Measurements from ENCODE around the gene DAW1. TPM values are rescaled to one million over a fixed set of nuclear protein-coding genes. Genes with fewer than 3 reads are reported as not detected.

Gene DAW1
- polyA plus RNA-seq, 1 of the 3 experiments (the other 2 are of a cell fraction), result 1.2 TPM

- TF ChIP-seq JUND (IDR thresholded peaks at IDR 0.05) (peak; percentile 93), TAF1 (IDR thresholded peaks at IDR 0.05; ENCODE audit: borderline replicate concordance, low read depth, low read length) (no peak), TEAD4 (IDR thresholded peaks at IDR 0.05; ENCODE audit: borderline replicate concordance, insufficient read depth) (peak; percentile 63; the same call in 1 of the 2 replicates), NFIC (IDR thresholded peaks at IDR 0.05; ENCODE audit: borderline replicate concordance) (peak; percentile 33; the same call in 1 of the 2 replicates), YY1 (IDR thresholded peaks at IDR 0.05; ENCODE audit: low read depth) (0 out of 2 replicates have a peak, but pooled peaks have one; percentile 19), RXRA (IDR thresholded peaks at IDR 0.05; ENCODE audit: borderline replicate concordance, low read depth) (no peak; the same call in 1 of the 2 replicates), FOSL2 (IDR thresholded peaks at IDR 0.05; ENCODE audit: borderline replicate concordance, low read depth) (peak; percentile 96), EP300 (IDR thresholded peaks at IDR 0.05; ENCODE audit: borderline replicate concordance in 1 of 2, low read depth in 1 of 2, low read length in 1 of 2) (peak in 1 of 2 experiments; percentile 80; a peak in 2 of 4 replicates)
Measured at GRCh38 chr2:227862741-227863588, 8.5 kb upstream of the DAW1 start (continued).

GRCh38 chr2:227864161-227864756 is 7.2 kb upstream of the DAW1 start:
- Histone ChIP-seq H3K36me3 (replicated peaks in 1 of 2; ENCODE audit: control insufficient read depth in 1 of 2, insufficient read depth in 2 of 2, low read length in 1 of 2) (no peaks in the 10 kb centered on the region), H3K79me2 (ENCODE audit: insufficient read depth) (no peaks in the 10 kb centered on the region), H3K4me3 (ENCODE audit: low read depth in 2 of 2, low read length in 1 of 2) (no peak overlapping the region), H3K9me3 (no peaks in the 10 kb centered on the region), H3K4me2 (peak overlapping the region; percentile 42), H4K20me1 (ENCODE audit: insufficient read depth) (no peaks in the 10 kb centered on the region), H3K9me2 (no peaks in the 10 kb centered on the region), H3F3A (replicated peaks; ENCODE audit: insufficient read depth) (peaks cover 30% of the 10 kb centered on the region), H3K27me3 (ENCODE audit: insufficient read depth) (no peaks in the 10 kb centered on the region), H3K9ac (no peak overlapping the region), H2AFZ (ENCODE audit: low read depth) (0 out of 2 replicates have a peak overlapping the region, but pooled peaks have one; percentile 5), H3K27ac (ENCODE audit: low read depth in 2 of 2, low read length in 1 of 2) (peak overlapping the region in 1 of 2 experiments; percentile 88; a peak in 2 of 4 replicates), H3K4me1 (ENCODE audit: control insufficient read depth in 1 of 2, insufficient read depth in 2 of 2, low read depth in 1 of 2, low read length in 1 of 2) (peaks cover 0 to 18% of the 10 kb centered on the region in 2 experiments; a peak in 2 of 4 replicates)
- DNase-seq, result no peak
- ChIA-PET CTCF (no interaction called here), POLR2A (no interaction called here)
- TF ChIP-seq TEAD4 (IDR thresholded peaks at IDR 0.05; ENCODE audit: borderline replicate concordance, insufficient read depth) (no peak), SMC3 (IDR thresholded peaks at IDR 0.05; ENCODE audit: low read depth, low read length) (no peak)
- 33% methylated on average over 9 of the region's 9 CpGs for WGBS (ENCODE audit: low lambda C conversion rate)

- ChIA-PET POLR2A (no interaction called here), CTCF (interaction anchor here (1.1 kb wide), 1 partner anchor 12 kb away, joined by 3 read pairs; no protein-coding TSS in a partner anchor)
Measured at GRCh38 chr2:227865291-227865690, 6.1 kb upstream of the DAW1 start.

More at GRCh38 chr2:227865291-227865690, 6.1 kb upstream of the DAW1 start:
- Histone ChIP-seq H3F3A (replicated peaks; ENCODE audit: insufficient read depth) (peaks cover 30% of the 10 kb centered on the region), H4K20me1 (ENCODE audit: insufficient read depth) (no peaks in the 10 kb centered on the region), H3K9me2 (no peaks in the 10 kb centered on the region), H3K36me3 (replicated peaks in 1 of 2; ENCODE audit: control insufficient read depth in 1 of 2, insufficient read depth in 2 of 2, low read length in 1 of 2) (no peaks in the 10 kb centered on the region), H3K4me2 (no peak overlapping the region), H3K4me3 (ENCODE audit: low read depth in 2 of 2, low read length in 1 of 2) (no peak overlapping the region), H2AFZ (ENCODE audit: low read depth) (no peak overlapping the region), H3K27me3 (ENCODE audit: insufficient read depth) (no peaks in the 10 kb centered on the region), H3K79me2 (ENCODE audit: insufficient read depth) (no peaks in the 10 kb centered on the region), H3K27ac (ENCODE audit: low read depth in 2 of 2, low read length in 1 of 2) (no peak overlapping the region; a peak in 1 of 4 replicates), H3K9me3 (no peaks in the 10 kb centered on the region), H3K9ac (no peak overlapping the region), H3K4me1 (ENCODE audit: control insufficient read depth in 1 of 2, insufficient read depth in 2 of 2, low read depth in 1 of 2, low read length in 1 of 2) (peaks cover 0 to 18% of the 10 kb centered on the region in 2 experiments; a peak in 2 of 4 replicates)
- no peak for TF ChIP-seq REST (IDR thresholded peaks at IDR 0.05; ENCODE audit: low read depth, low read length)
- no peak for TF ChIP-seq FOSL2 (IDR thresholded peaks at IDR 0.05; ENCODE audit: borderline replicate concordance, low read depth)
- TF ChIP-seq EP300 (IDR thresholded peaks at IDR 0.05; ENCODE audit: borderline replicate concordance in 1 of 2, low read depth in 1 of 2, low read length in 1 of 2), result no peak
- no peak for TF ChIP-seq RXRA (IDR thresholded peaks at IDR 0.05; ENCODE audit: borderline replicate concordance, low read depth)
- no peak for TF ChIP-seq TAF1 (IDR thresholded peaks at IDR 0.05; ENCODE audit: borderline replicate concordance, low read depth, low read length)
- TF ChIP-seq ZBTB33 (IDR thresholded peaks at IDR 0.05; ENCODE audit: borderline replicate concordance, low read depth), result no peak
- no peak for TF ChIP-seq NRF1 (IDR thresholded peaks at IDR 0.05; ENCODE audit: low read depth, low read length)
- TF ChIP-seq GATA2 (CRISPR knock-in tag; IDR thresholded peaks at IDR 0.05), result no peak
- no peak for TF ChIP-seq JUND (IDR thresholded peaks at IDR 0.05)
- TF ChIP-seq MAX (IDR thresholded peaks at IDR 0.05; ENCODE audit: low read depth), result no peak
- WGBS (ENCODE audit: low lambda C conversion rate), result 73% methylated on average over 4 of the region's 4 CpGs
- DNase-seq, result no peak

Measured in SK-N-SH (cell line).